K562 (cell line): ENCODE measurements around the gene DAPK1. TPM values are rescaled to one million over a fixed set of nuclear protein-coding genes. Genes with fewer than 3 reads are reported as not detected.

Source experiments
- ATAC-seq: fragments of 200-7000 bp; cut with Tn5 transposase; 3 replicates; pipeline ENCODE4 v1.9.1; 2020; ENCODE audit warnings: moderate library complexity
- BruUV-seq: library from RNA; stranded (reverse); fragments of 400-500 nt; replicated peaks from 2 replicates; lab custom pipeline; 2021; lab: Mats Ljungman, UMichigan
- CTCF ChIA-PET: fragments of 300-600 bp; formaldehyde crosslinking; extraction: SDS; loops from one replicate; lab custom pipeline; 2021; ENCODE audit warnings: low intra/inter-chr PET ratio; lab: Yijun Ruan, JAX
- POLR2A ChIA-PET: fragments of 300-600, 350-650 bp; sonication (Branson Sonifier 250); formaldehyde crosslinking; extraction: SDS; loops from one replicate; lab custom pipeline; 2021; ENCODE audit warnings: antibody characterized with exemption, inconsistent platforms; lab: Yijun Ruan, JAX
- DNase-seq, 4 experiments: peaks; one replicate each; pipeline versions ENCODE4 v3.0.0 to v3.0.0-alpha.2; 2011 to 2018; ENCODE audit warnings: low spot score in 3 of 4, mixed read lengths in 3 of 4; ENCODE audit errors: extremely low read depth in 1 of 4
- FAIRE-seq: peaks from 2 replicates; lab custom pipeline; 2011; peaks lifted over from hg19 to GRCh38; lab: Jason Lieb, UNC
- H2AFZ ChIP-seq: 2 replicates; pipeline ENCODE4 v1.6.0; 2011; ENCODE audit warnings: low read depth, low read length, control low read depth, inconsistent platforms
- H3K27ac ChIP-seq: fragments of 200-600 bp; 3 replicates; pipeline ENCODE4 v1.8.0; 2011; ENCODE audit warnings: low read depth, mild to moderate bottlenecking, control low read depth, inconsistent platforms, low read length, moderate library complexity, mixed read lengths; ENCODE audit errors: extremely low read depth
- H3K27me3 ChIP-seq, 2 experiments: fragments of 300-600 bp in 1 of 2; 2 replicates in 1 of 2; 3 replicates in 1 of 2; pipeline versions ENCODE4 v1.6.0 to v1.8.0; 2011; ENCODE audit warnings: inconsistent platforms in 2 of 2, low read length in 2 of 2, mild to moderate bottlenecking in 1 of 2, mixed read lengths in 1 of 2, moderate library complexity in 1 of 2; ENCODE audit not compliant: control insufficient read depth in 2 of 2, insufficient read depth in 2 of 2
- H3K36me3 ChIP-seq: fragments of 300-600 bp; 3 replicates; pipeline ENCODE4 v1.8.0; 2011; ENCODE audit warnings: mild to moderate bottlenecking, low read length, inconsistent platforms; ENCODE audit not compliant: control insufficient read depth, insufficient read depth
- H3K4me1 ChIP-seq, 2 experiments: fragments of 200-600 bp in 1 of 2; replicated peaks in 1 of 2; 2 replicates in 1 of 2; 3 replicates in 1 of 2; pipeline versions ENCODE4 v1.5.1 to v1.8.0; 2011; ENCODE audit warnings: inconsistent platforms in 2 of 2, low read length in 2 of 2, mild to moderate bottlenecking in 1 of 2, mixed read lengths in 1 of 2, moderate library complexity in 1 of 2; ENCODE audit not compliant: control insufficient read depth in 2 of 2, insufficient read depth in 2 of 2
- H3K4me2 ChIP-seq: 2 replicates; pipeline ENCODE4 v1.6.1; 2011; ENCODE audit warnings: low read length, control low read depth, inconsistent platforms, mixed read lengths; ENCODE audit not compliant: insufficient read depth
- H3K4me3 ChIP-seq: fragments of 200-600 bp; sonication (generic), shearing (Covaris generic); 2 replicates; pipeline ENCODE4 v1.5.1; 2016; ENCODE audit warnings: control low read depth, inconsistent platforms
- H3K79me2 ChIP-seq: fragments of 200-600 bp; 3 replicates; pipeline ENCODE4 v1.8.0; 2011; ENCODE audit warnings: low read length, inconsistent platforms; ENCODE audit not compliant: control insufficient read depth, insufficient read depth
- H3K9ac ChIP-seq, 2 experiments: 2 replicates each; pipeline versions ENCODE4 v1.6.0 to v1.6.1; 2011; ENCODE audit warnings: low read depth in 2 of 2, low read length in 2 of 2, control low read depth in 1 of 2, inconsistent platforms in 1 of 2, mild to moderate bottlenecking in 1 of 2, mixed read lengths in 1 of 2; ENCODE audit not compliant: insufficient read depth in 1 of 2
- H3K9me1 ChIP-seq: one replicate; pipeline ENCODE4 v1.6.0; 2011; ENCODE audit warnings: inconsistent platforms, mild to moderate bottlenecking, low read length, moderate library complexity; ENCODE audit not compliant: control insufficient read depth, insufficient read depth
- H3K9me3 ChIP-seq: replicated peaks from 2 replicates; pipeline ENCODE4 v1.5.1; 2011; ENCODE audit warnings: low read depth, low read length, inconsistent platforms; ENCODE audit not compliant: control insufficient read depth, insufficient read depth
- H4K20me1 ChIP-seq: replicated peaks from 2 replicates; pipeline ENCODE4 v1.6.1; 2011; ENCODE audit warnings: low read length, inconsistent platforms, mixed read lengths; ENCODE audit not compliant: control insufficient read depth, insufficient read depth
- BCOR ChIP-seq: fragments of 450-650 bp; IDR thresholded peaks from 2 replicates; pipeline ENCODE4 v1.6.1; 2016
- KDM1A ChIP-seq, 2 experiments: fragments of 450-650 bp; IDR thresholded peaks; 2 replicates each; pipeline ENCODE4 v1.6.1; 2016; ENCODE audit warnings: mild to moderate bottlenecking in 2 of 2
- POU5F1 ChIP-seq: fragments of 150-350 bp; IDR thresholded peaks from 2 replicates; pipeline ENCODE4 v1.6.1; 2014; ENCODE audit warnings: borderline replicate concordance, low read length, low read depth, mild to moderate bottlenecking; ENCODE audit not compliant: partially characterized antibody
- PRMT5 ChIP-seq: sonication (generic); formaldehyde crosslinking; IDR thresholded peaks from 2 replicates; pipeline ENCODE4 v1.5.0; 2020; ENCODE audit warnings: missing genetic modification reagents
- RBM25 ChIP-seq: fragments of 200-400 bp; formaldehyde crosslinking; IDR thresholded peaks from 2 replicates; pipeline ENCODE4 v1.6.1; 2018; ENCODE audit warnings: low read length, low read depth, moderate library complexity; ENCODE audit not compliant: severe bottlenecking
- SMAD1 ChIP-seq: fragments of 150-350 bp; IDR thresholded peaks from 2 replicates; pipeline ENCODE4 v1.6.1; 2014; ENCODE audit warnings: low read length, low read depth; ENCODE audit not compliant: partially characterized antibody
- TAF7 ChIP-seq: fragments of 450-650 bp; IDR thresholded peaks from 2 replicates; pipeline ENCODE4 v1.6.1; 2016; ENCODE audit warnings: missing genetic modification characterization, missing compliant biosample characterization
- TAL1 ChIP-seq: fragments of 450-650 bp; IDR thresholded peaks from 2 replicates; pipeline ENCODE4 v1.6.1; 2016; ENCODE audit warnings: mild to moderate bottlenecking
- WGBS: fragments of 100-300 bp; shearing (Covaris generic); methylation state at CpG from one replicate; pipeline ENCODE4 v1.1.6; 2016; ENCODE audit warnings: low coverage, mixed read lengths; ENCODE audit not compliant: insufficient coverage; ENCODE audit errors: missing lambda C conversion rate; 5-methylcytosine and 5-hydroxymethylcytosine counted together
- in situ Hi-C: fragments of 300-500 bp; cut with MboI; formaldehyde crosslinking; loops from 4 replicates; pipeline ENCODE4 v1.15.0; 2018; ENCODE audit warnings: inconsistent platforms, mixed read lengths
- intact Hi-C: fragments of 100-400 bp; cut with micrococcal nuclease; formaldehyde crosslinking; loops from 2 replicates; pipeline ENCODE4 v1.14.2; 2022
- polyA plus RNA-seq, 8 experiments: library from polyadenylated mRNA; depleted of rRNA in 4 of 8; stranded (reverse) in 5 of 8; unstranded in 3 of 8; fragments of >200 nt; fragmentation: Nextera tagmentation in 2 of 8; fragmentation: Illumina TruSeq in 1 of 8; extraction: Ambion mirVana in 2 of 8; extraction: Trizol in 1 of 8; gene quantifications; 2 replicates each; pipeline versions ENCODE4 v1.2.1 to v1.2.3, GENCODE V29; 2011 to 2014; ENCODE audit warnings: inconsistent platforms in 1 of 8, missing spikeins in 1 of 8
- total RNA-seq, 7 experiments: library from RNA; depleted of rRNA in 6 of 7; stranded (reverse); fragments of >200 nt in 6 of 7; fragmentation: Illumina TruSeq in 2 of 7; extraction: Trizol in 2 of 7; gene quantifications; 2 replicates each; pipeline versions ENCODE4 v1.2.1 to v1.2.3, GENCODE V29; 2011 to 2021; ENCODE audit warnings: low replicate concordance in 1 of 7
- TF ChIP-seq, protein P1 (sequence below): fragments of 250-450 bp; sonication (Bioruptor Pico); IDR thresholded peaks from 2 replicates; pipeline ENCODE4 v1.5.0; 2021
- TF ChIP-seq, protein P2 (sequence below): fragments of 450-650 bp; IDR thresholded peaks from 2 replicates; pipeline ENCODE4 v1.6.1; 2018; ENCODE audit warnings: mild to moderate bottlenecking, low read depth; ENCODE audit not compliant: partially characterized antibody
- TF ChIP-seq, protein P3 (sequence below), 2 experiments: fragments of 450-650 bp; IDR thresholded peaks; 2 replicates each; pipeline ENCODE4 v1.6.1; 2016

DAPK1 gene
- total and polyA plus RNA-seq, 9 of the 15 experiments (the other 6 are each of a cell fraction or from before 2014, with no cell fraction given) = 1.7 to 26.4 (median 15.8) TPM

DNA sequence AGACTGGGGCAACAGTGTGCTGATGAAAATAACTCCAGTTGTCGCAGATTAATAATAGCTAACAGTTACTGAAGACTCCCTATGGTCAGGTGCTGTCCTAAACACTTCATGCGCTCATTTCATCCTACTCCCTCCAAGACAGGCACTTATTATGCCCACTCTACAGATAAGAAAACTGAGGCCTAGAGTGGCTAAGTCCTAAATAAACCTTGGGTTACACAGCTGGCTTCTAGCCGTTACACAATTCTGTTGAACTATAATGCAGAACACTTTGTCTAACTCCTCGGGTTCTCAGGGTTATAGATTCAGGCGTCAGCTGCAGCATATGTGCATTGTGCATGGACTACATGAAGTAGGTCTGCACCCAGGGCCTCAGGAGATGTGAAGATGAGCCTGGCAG, 103.9 kb downstream of the DAPK1 start:
- H3K9ac ChIP-seq = no peak overlapping the region
- no peaks in the 10 kb centered on the region for H3K9me3 ChIP-seq
- no peak overlapping the region for H3K4me3 ChIP-seq
- WGBS = 63% methylated on average over 5 of the region's 5 CpGs
- no TSS peak for BruUV-seq
- FAIRE-seq (no peak), DNase-seq (no peak), ATAC-seq (no peak)
- CTCF ChIA-PET = no interaction called here
- H3K9me1 ChIP-seq = no peaks in the 10 kb centered on the region
- no peaks in the 10 kb centered on the region; the same call in 2 of the 3 replicates for H3K79me2 ChIP-seq
- H3K4me1 ChIP-seq = peaks cover 13 to 30% of the 10 kb centered on the region in 2 experiments
- H3K4me2 ChIP-seq = no peak overlapping the region
- peaks cover 3% of the 10 kb centered on the region for H4K20me1 ChIP-seq
- no peaks in the 10 kb centered on the region for H3K27me3 ChIP-seq
- H3K27ac ChIP-seq = no peak overlapping the region
- peak; percentile 77 for TF ChIP-seq RBM25
- peak; percentile 20 to 41; a peak in 1 of 4 replicates for TF ChIP-seq KDM1A (IDR thresholded peaks at IDR 0.05)
- TF ChIP-seq TAF7 (tag) = no peak
- TF ChIP-seq BCOR = peak; percentile 48; the same call in 1 of the 2 replicates
- no peak for TF ChIP-seq SMAD1
- in situ Hi-C loops = no loop called here
- POLR2A ChIA-PET = interaction anchor here (0.8 kb wide), 1 partner anchor 25 kb away, joined by 3 read pairs; no protein-coding TSS in a partner anchor
- H2AFZ ChIP-seq = no peak overlapping the region
- intact Hi-C loops = no loop called here
- peaks cover 15% of the 10 kb centered on the region; the same call in 2 of the 3 replicates for H3K36me3 ChIP-seq

DNA sequence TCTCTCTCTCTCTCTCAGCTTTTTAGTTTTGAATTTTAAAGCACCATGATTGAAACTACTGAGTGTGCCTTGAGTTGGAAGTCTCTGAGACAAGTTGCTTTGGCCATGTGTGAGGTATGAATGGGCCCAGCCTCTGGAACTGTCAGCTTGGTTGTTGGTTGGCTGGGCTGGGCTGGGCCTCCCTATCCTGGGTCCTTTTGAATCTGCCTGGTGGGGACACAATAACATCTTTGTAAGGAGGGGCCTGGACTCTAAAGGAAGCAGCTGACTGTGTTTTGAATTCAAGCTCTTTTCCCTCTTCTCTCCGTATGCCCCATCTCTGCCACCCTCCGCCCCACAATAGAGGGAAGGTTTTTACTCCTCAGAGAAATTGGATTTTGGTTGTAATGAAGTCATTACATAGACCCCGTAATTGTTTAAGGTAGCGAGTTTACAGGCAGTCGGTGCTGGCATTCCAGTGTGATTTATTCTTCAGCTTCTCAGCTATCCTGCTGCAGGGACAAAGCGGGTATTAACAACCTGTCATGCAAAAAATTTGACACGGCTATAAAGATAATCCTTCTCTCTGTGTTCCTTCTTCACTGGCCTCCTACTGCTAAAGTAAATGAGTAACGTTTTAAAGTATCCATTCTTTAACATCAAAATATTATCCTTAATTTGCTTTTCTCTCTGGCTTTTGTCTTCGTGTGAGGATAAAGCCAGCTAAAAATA, 105.4 kb downstream of the DAPK1 start:
- no peak for ATAC-seq
- Histone ChIP-seq H3K4me3 (no peak overlapping the region), H3K9me3 (no peaks in the 10 kb centered on the region), H2AFZ (no peak overlapping the region), H3K9ac (no peak overlapping the region), H3K4me1 (peaks cover 9 to 15% of the 10 kb centered on the region in 2 experiments), H3K36me3 (peaks cover 25% of the 10 kb centered on the region; the same call in 2 of the 3 replicates), H3K9me1 (no peaks in the 10 kb centered on the region), H3K27me3 (no peaks in the 10 kb centered on the region), H3K79me2 (no peaks in the 10 kb centered on the region; the same call in 2 of the 3 replicates), H3K27ac (no peak overlapping the region), H4K20me1 (no peaks in the 10 kb centered on the region), H3K4me2 (no peak overlapping the region)
- WGBS = 69% methylated on average over 9 of the region's 9 CpGs
- CTCF ChIA-PET = no interaction called here
- FAIRE-seq = no peak
- in situ Hi-C loops (no loop called here), intact Hi-C loops (no loop called here)
- no TSS peak for BruUV-seq
- POLR2A ChIA-PET = interaction anchor here (0.9 to 1.2 kb wide), 2 partner anchors 11 to 60 kb away, joined by 3 read pairs; no protein-coding TSS in a partner anchor
- DNase-seq = no peak
- TF ChIP-seq, protein P1, sequence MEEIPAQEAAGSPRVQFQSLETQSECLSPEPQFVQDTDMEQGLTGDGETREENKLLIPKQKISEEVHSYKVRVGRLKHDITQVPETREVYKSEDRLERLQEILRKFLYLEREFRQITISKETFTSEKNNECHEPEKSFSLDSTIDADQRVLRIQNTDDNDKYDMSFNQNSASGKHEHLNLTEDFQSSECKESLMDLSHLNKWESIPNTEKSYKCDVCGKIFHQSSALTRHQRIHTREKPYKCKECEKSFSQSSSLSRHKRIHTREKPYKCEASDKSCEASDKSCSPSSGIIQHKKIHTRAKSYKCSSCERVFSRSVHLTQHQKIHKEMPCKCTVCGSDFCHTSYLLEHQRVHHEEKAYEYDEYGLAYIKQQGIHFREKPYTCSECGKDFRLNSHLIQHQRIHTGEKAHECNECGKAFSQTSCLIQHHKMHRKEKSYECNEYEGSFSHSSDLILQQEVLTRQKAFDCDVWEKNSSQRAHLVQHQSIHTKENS (CRISPR knock-in tag) = no peak
- TF ChIP-seq, protein P2, sequence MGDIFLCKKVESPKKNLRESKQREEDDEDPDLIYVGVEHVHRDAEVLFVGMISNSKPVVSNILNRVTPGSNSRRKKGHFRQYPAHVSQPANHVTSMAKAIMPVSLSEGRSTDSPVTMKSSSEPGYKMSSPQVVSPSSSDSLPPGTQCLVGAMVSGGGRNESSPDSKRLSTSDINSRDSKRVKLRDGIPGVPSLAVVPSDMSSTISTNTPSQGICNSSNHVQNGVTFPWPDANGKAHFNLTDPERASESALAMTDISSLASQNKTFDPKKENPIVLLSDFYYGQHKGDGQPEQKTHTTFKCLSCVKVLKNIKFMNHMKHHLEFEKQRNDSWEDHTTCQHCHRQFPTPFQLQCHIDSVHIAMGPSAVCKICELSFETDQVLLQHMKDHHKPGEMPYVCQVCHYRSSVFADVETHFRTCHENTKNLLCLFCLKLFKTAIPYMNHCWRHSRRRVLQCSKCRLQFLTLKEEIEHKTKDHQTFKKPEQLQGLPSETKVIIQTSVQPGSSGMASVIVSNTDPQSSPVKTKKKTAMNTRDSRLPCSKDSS = no peak
- TF ChIP-seq POU5F1 = no peak
- no peak for TF ChIP-seq PRMT5
- TF ChIP-seq, protein P3, sequence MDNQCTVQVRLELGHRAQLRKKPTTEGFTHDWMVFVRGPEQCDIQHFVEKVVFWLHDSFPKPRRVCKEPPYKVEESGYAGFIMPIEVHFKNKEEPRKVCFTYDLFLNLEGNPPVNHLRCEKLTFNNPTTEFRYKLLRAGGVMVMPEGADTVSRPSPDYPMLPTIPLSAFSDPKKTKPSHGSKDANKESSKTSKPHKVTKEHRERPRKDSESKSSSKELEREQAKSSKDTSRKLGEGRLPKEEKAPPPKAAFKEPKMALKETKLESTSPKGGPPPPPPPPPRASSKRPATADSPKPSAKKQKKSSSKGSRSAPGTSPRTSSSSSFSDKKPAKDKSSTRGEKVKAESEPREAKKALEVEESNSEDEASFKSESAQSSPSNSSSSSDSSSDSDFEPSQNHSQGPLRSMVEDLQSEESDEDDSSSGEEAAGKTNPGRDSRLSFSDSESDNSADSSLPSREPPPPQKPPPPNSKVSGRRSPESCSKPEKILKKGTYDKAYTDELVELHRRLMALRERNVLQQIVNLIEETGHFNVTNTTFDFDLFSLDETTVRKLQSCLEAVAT (IDR thresholded peaks at IDR 0.05) = no peak
- no peak for TF ChIP-seq TAL1
